Right ventricle myocardium superior (tissue), 1 donor: ENCODE results near the gene STRN. TPM values are rescaled to one million over a fixed set of nuclear protein-coding genes. Genes with fewer than 3 reads are reported as not detected.
"Not testable (repeated sequence)": the region's sequence is repeated elsewhere in the genome, so short reads cannot be mapped to it uniquely, and the experiment has no call there.

Experiments used
- ATAC-seq: fragments of 200-7000 bp; cut with Tn5 transposase; one replicate; pipeline ENCODE4 v1.9.1; 2020; ENCODE audit warnings: mild to moderate bottlenecking; ENCODE audit not compliant: poor library complexity
- DNase-seq: peaks from one replicate; pipeline ENCODE4 v3.0.0-alpha.2; 2020
- intact Hi-C: fragments of 100-400 bp; cut with DNase I; formaldehyde crosslinking; loops from one replicate; pipeline ENCODE4 v1.11.2; 2022
- long read RNA-seq: library from polyadenylated mRNA; unstranded; transcript quantifications from one replicate; pipeline ENCODE4 v2.0.0, GENCODE V29; 2021
- total RNA-seq: library from RNA; stranded (reverse); fragmentation: NEBNext Ultra II Directional; extraction: Animal tissue kit (Norgen Biotek cat#: 25700); gene quantifications from one replicate; pipeline ENCODE4 v1.2.1, GENCODE V29; 2021
- donor health status: DM: no; HTN: yes; CAD: no; lungs with severe emphysema.

STRN gene, protein sequence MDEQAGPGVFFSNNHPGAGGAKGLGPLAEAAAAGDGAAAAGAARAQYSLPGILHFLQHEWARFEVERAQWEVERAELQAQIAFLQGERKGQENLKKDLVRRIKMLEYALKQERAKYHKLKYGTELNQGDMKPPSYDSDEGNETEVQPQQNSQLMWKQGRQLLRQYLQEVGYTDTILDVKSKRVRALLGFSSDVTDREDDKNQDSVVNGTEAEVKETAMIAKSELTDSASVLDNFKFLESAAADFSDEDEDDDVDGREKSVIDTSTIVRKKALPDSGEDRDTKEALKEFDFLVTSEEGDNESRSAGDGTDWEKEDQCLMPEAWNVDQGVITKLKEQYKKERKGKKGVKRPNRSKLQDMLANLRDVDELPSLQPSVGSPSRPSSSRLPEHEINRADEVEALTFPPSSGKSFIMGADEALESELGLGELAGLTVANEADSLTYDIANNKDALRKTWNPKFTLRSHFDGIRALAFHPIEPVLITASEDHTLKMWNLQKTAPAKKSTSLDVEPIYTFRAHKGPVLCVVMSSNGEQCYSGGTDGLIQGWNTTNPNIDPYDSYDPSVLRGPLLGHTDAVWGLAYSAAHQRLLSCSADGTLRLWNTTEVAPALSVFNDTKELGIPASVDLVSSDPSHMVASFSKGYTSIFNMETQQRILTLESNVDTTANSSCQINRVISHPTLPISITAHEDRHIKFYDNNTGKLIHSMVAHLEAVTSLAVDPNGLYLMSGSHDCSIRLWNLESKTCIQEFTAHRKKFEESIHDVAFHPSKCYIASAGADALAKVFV
- total RNA-seq = 38.6 TPM
- long read RNA-seq, full-length matches to known transcripts = 10 of 32 reads
- long read RNA-seq, partial matches to known transcripts = 12 of 32 reads
- long read RNA-seq, other reads (novel, unspliced or antisense) = 10 of 32 reads

DNA sequence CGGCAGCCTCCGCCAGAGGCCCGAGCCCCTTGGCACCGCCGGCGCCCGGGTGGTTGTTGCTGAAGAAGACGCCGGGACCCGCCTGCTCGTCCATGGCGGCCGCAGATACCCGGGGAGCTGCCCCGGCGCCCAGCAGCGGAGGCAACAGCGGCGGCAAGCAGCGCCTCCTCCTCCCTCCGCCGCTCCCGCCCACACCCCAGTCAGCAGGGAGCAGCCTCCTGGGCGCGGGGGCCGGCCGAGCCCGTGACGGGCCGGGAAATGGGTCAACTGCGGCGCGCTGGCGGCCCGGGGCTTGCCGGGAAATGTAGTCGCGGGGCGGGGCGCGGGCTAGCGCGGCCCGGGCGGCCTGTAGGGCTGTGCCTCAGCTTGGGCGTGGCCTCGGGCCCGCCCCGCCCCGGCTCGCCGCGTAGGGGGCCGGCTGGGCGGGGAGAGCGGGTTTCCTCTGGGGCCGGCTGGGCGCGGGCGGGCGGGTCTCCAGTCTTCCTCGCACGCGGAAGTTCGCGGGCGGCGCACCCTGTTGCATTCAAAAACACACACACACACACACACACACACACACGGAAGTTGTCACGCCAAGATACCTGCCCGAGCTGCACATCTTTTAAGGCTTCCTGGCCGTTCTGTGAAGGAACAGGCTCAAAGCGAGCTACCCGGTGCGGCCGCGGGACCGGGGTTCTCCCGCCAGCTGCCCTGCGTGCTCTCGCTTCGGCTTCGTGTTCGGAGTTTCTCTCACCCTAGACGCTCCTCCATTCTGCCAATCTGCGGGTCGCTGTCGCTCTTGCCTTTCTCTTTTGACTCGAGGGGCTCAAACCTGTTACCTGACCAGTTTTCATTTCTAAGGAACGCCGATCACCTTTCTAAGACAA, at the start of gene STRN:
Gene STRN (minus strand): TSS at position 167 of the 866 bp plus-strand sequence. CDS start 73 bp downstream, at position 94.
- ATAC-seq (peak; percentile 98), DNase-seq (peak; percentile 99)
- intact Hi-C loops = no loop called here

DNA sequence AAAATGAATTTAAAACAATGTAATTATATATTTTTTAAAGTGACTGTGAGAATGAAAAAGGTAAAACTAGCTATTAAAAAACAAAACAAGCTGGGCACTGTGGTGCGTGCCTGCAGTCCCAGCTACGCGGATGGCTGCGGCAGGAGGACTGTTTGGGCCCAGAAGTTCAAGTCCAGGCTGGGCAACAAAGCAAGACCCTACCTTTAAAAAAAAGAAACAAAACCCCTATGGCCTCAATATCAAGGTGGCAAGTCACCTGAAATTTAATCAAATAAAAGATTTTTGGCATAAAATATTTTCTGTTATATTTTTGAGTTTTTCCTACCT, 46.9 kb upstream of the STRN start:
- ATAC-seq (no peak), DNase-seq (no peak)
- intact Hi-C loops = no loop called here

DNA sequence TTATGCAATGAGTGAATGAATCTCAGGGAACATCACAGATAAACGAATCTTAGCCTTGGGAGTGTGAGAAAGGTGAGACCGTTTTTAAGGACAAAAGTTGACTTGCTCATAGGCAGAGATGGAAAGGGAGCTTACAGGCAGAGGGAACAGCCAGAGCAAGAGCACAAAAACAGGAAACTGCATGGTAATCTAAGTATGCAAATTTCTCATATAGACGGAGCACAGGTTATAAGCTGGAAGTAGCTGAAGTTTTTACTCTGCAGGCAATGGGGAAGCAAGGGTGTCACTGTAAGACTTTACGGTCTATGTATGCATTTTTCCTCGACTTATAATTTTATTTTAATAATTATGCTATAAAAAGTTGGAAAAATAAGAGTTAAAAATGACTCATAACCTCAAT, 44.8 kb upstream of the STRN start:
- intact Hi-C loops = no loop called here
- no peak for DNase-seq

DNA sequence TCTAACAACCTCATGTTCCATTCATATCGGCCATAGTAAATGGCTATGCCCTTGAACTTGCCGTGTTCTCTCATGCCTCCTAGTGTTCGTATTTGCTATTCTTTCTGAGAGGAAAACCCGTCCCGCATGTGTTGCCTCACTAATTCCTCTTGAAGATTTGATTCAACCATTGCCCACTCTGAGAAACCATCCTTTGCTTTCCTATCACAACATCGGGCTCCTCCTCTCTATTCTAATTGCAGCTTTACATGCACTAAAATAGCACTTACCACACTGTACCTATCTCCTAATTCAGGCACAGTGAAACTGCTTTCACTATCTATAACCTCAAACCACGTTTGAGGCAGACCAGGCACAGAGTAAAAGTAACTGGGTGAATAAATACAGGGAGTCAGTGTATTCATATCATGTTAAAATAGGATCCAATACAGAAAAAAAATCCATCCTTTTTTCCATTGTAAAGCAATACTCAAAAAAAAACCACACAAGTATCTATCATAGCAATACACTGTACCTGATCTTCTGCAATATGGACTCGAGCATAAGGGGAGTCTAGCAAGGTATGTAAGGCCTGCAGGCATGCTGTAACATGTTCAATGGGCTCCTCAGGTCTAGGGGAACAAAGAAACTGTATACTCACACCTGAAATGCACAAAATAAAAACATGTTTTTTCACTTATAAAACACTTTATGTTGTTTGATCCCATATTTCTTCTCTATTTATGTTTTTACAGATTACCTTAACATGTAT, 39.0 kb upstream of the STRN start:
- intact Hi-C loops = no loop called here
- DNase-seq = no peak
- peak; percentile 79 for ATAC-seq

More for the DNA sequence above, 44.8 kb upstream of the STRN start:
- ATAC-seq = no peak

DNA sequence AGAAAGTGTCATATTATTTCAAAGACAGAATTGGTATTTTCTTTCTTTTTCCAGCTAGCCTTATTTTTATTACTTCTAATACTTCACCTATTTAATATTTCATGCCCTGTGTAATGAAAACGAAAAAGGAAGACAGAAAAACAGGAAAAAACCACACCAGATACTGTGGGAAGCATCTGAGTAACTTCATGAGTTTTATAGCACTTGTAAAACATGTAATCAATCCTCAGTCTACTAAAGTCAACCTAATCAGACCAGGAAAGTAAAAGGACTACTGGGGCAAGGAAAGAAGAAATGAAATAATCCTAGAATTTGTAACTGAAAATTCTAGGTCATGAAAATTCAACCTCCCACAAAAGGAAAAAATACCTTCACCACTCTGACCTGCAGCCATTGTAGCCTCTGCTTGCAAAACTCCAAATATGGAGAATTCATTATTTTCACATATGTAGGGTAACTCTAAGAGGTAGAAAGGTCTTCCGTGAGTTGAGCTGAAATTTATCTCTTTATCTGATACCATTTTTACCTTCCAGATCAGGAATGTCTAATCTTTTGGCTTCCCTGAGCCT, 34.7 kb upstream of the STRN start:
- ATAC-seq (no peak), DNase-seq (no peak)
- intact Hi-C loops = no loop called here

DNA sequence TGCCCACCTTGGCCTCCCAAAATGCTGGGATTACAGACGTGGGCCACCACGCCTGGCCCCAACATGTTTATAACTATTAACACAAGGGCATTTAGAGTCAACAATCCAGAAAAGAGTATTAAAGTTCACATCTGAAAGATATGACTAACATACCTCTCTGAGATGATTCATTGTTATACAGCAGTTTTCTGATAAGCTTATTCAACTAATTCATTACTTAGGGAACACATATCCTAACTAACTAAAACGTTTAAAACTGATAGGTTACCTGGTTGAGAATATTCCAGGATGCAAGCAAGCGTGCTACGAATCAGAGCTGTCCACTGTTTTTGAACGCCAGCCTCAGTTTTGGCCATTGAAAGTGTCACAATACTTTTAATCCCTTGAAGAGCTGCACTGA, 34.0 kb upstream of the STRN start:
- no peak for ATAC-seq
- no peak for DNase-seq
- intact Hi-C loops = no loop called here

DNA sequence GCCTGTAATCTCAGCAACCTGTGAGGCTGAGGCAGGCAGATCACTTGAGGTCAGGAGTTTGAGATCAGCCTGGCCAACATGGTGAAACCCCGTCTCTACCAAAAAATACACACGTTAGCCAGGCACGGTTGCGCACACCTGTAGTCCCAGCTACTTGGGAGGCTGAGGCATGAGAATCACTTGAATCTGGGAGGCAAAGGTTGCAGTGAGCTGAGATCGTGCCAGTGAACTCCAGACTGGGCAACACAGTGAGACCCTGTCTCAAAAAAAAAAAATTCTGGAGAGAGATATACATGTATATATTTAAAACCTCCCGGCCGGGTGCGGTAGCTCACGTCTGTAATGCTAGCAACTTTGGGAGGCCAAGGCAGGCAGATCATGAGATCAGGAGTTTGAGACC, 33.1 kb upstream of the STRN start:
- not testable (repeated sequence) for ATAC-seq, DNase-seq
- intact Hi-C loops = loop anchor here (10.0 kb wide), 1 partner anchor 65 kb away; no protein-coding TSS in a partner anchor

DNA sequence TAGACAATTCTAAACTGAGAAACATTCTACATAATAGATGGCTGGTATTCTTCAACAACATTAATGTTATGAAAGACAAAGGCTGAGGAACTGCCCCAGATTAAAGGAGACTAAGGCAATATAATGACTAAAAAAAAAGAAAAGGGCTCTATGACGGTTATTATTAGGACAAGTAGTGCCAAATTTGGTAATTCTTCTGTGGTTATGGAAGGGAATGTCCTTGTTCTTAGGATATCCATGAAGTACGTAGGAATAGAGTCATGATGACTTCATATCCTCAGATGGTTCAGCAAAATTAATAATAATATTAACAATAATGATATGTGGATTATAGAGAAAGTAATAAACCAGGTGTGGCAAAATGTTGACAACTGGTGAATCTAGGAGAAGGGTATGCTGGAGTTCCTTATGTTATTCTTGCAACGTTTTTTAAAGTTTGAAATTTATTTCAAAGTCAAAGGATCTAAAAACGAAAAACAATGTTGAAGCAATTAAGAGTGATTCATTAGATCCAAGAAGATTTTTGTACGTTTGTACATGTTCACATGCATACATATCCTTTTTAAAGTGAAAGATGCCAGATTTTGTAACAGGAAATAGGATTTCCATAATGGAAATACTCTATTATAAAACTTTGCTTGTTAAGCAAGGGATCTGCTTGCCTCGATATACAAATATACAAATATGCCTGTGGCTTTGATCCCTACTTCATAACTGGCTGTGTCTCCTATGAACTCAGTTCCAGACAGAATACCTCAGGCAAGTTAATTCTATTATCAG, 27.7 kb upstream of the STRN start:
- no peak for DNase-seq
- intact Hi-C loops = loop anchor here (10.0 kb wide), 1 partner anchor 71 kb away; no protein-coding TSS in a partner anchor
- no peak for ATAC-seq

DNA sequence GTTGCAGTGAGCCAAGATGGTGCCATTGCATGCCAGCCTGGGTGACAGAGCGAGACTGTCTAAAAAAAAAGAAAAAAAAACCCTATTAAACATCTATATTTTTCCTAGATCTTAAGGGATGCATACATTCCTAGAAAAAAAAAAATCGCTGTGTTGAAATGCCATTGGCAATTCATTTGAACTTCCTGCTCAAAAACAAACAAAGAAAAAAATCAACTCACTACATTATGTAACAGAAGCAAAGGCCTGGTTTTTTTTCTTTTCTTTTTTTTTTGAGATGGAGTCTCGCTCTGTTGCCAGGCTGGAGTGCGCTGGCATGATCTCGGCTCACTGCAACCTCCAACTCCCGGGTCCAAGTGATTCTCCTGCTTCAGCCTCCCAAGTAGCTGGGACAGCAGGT, 21.7 kb upstream of the STRN start:
- ATAC-seq (no peak), DNase-seq (no peak)
- intact Hi-C loops = no loop called here

DNA sequence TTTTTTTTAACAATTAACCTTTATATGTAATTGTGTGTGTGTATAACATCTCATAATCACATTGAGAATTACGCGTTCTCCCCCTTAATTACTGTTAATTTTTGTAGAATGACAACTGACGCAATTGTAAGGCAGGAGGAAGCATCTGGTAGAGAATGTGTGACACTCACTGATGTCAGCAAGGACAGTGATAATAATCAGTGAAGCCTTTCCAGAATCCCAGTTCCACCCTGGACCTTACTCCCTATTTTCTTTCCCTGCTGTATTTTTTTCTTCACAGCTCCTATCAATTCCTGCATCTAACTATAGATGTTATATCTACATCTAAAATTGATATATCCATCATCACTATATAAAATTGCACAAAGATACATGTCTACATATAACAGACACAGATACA, 16.1 kb upstream of the STRN start:
- no peak for ATAC-seq
- DNase-seq = no peak
- intact Hi-C loops = no loop called here

DNA sequence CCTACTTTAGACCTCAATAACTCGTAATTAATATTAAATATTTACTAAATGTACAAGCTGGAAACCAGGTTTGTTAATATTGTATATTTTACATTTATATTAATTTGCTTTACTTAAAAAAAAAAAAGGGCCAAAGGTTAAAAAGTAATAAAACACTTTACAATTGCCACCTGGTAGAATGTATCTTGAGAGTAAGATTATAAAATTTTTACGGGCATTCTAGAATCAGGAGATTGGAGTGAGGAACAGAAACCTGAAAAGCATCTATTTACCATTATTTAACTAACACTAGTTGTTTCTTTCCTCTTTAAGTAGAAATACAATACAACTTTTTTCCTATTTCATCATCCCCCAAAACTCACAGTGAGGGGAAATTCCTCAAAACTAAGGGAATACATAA, 15.6 kb upstream of the STRN start:
- DNase-seq (no peak), ATAC-seq (no peak)
- intact Hi-C loops = no loop called here

DNA sequence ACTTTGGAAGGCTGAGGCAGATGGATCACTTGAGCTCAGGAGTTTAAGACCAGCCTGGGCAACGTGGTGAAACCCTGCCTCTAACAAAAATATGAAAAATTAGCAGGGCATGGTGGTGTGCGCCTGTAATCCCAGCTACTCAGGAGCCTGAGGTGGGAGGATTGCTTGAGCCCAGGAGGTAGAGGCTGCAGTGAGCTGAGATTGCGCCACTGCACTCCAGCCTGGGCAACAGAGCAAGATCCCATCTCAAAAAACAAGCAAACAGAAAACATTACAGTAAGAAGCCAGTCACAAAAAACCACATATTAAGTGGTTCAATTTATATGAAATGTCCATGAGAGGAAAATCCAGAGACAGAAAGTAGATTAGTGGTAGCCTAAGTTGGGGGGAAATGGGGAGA, 12.7 kb upstream of the STRN start:
- intact Hi-C loops, ATAC-seq, DNase-seq: not testable (repeated sequence)

DNA sequence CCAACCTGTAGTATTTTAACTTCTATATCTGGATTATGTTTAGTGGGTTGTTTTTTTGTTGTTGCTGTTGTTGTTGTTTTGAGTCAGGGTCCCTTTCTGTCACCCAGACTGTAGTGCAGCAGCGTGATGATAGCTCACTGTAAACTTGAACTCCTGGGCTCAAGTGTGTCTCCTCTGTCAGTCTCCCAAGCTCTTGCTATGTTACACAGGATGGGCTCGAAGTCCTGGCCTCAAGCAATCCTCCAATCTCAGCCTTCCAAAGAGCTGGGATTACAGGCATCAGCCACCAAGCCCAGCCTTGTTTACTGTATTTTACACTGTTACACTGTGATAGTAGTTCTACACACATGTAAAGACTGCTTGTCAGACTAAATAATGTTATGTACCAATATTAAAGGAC, 9.7 kb upstream of the STRN start:
- intact Hi-C loops = no loop called here

DNA sequence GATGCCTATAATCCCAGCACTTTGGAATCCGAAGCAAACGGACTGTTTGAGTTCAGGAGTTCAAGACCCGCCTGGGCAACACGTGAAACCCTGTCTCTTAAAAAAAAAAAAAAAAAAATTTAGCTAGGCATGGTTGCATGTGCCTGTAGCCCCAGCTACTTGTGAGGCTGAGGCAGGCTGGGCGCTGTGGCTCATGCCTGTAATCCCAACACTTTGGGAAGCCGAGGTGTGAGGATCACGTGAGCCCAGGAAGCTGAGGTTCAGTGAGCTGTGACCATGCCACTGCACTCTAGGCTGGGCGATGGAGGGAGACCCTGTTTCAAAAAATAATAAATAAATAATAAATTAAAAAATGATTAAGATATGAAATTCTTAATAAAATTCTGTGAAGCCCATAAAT, 9.0 kb upstream of the STRN start:
- DNase-seq (no peak), ATAC-seq (no peak)
- intact Hi-C loops = no loop called here

More for the DNA sequence above, 9.7 kb upstream of the STRN start:
- ATAC-seq (no peak), DNase-seq (no peak)

DNA sequence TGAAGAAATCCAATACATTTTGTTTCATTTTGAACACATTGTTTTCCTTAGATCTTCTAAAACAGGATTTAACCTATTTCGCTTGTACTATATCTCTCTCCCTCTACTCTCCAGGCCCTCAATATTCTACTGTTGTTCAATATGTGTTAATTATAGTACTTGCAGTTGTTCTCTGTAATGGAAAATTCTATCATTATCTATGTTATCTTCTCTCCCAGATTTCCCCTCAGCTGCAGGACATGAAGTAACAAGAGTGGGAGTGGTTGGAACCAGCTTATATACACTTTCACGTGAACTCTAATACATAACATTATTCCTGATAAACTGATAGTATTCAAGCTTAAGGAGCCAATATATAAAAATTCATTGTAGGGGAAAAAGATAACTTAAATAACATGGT, 7.0 kb upstream of the STRN start:
- intact Hi-C loops = no loop called here
- DNase-seq (no peak), ATAC-seq (peak; percentile 39)

DNA sequence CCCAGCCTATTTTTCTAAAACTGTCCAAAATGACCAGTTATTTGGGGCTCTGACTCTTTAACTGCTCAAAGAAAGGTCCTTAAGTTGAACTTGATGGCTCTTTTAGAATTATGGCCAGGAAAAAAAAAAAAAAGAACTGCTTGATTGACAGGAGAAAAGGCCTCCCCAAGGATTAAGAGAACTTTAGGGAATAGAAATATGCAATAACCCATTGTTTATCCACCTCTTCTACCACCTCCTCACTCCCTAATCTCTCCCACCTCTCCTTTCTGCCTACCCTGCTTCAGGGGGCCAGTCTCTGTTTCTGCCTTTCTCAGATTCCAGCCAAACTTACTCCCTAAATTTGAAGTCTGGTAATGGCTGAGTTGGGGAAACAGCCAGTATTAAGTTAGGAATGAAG, 5.7 kb upstream of the STRN start:
- no peak for ATAC-seq
- DNase-seq = no peak
- intact Hi-C loops = no loop called here

DNA sequence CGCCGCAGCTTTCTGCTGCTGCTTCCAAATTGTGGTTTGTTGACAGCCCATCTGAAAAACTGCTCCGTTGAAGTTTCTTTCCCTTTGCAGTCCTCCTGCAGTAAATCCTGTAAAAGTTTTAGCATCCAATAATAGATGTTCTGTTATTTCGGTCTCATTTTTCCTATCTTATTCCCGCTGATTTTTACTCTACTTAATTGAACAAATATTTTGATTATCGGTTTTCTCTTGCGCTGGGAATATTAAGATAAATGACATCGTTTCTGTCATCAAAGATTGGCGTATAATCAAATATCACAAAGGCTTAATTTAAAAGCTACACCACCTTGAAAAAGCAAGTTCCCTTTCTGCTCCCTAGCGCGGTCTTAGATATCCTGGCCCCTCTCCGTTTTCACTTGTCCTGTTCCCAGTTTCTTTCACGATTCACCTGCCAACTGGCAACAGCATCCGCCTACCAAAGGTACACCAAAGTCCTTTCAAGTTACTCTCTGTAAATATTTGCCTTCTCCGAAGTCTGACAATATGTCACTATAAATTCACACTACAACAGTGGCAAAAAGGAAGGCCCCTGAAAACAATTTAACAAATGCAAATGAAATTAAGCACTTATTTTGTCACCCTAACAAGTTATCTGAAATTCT, 1.0 kb upstream of the STRN start:
- ATAC-seq = no peak
- DNase-seq = no peak
- intact Hi-C loops = no loop called here
